Stimulated activated CD4-positive, alpha-beta T cell treated with anti-CD3 and anti-CD28 coated beads, Interleukin-2, amount 100 ng/mL, for 24 hours (primary cell): Measurements from ENCODE around the gene SESTD1.
"Not testable (repeated sequence)": the region's sequence is repeated elsewhere in the genome, so short reads cannot be mapped to it uniquely, and the experiment has no call there.

Experiments
- DNase-seq, 2 donors: peaks; one replicate each; pipeline ENCODE4 v3.0.0-alpha.2; 2020

SESTD1 gene

GRCh38 chr2:179266271-179266670 is 1.6 kb upstream of the SESTD1 start:
- no peak for DNase-seq

- DNase-seq = no peak
Measured at GRCh38 chr2:179265082-179265510, 464 bp upstream of the SESTD1 start.

GRCh38 chr2:179263446-179264367 is 925 bp downstream of the SESTD1 start:
- peak; percentile 22 to 42 for DNase-seq

GRCh38 chr2:179263015-179263414 is 1.6 kb downstream of the SESTD1 start:
- no peak for DNase-seq

GRCh38 chr2:179262077-179262660 is 2.5 kb downstream of the SESTD1 start:
- DNase-seq = no peak

- DNase-seq = no peak
Measured at GRCh38 chr2:179261151-179261825, 3.3 kb downstream of the SESTD1 start.

- DNase-seq = no peak
Measured at GRCh38 chr2:179260224-179260623, 4.4 kb downstream of the SESTD1 start.

- DNase-seq = no peak
Measured at GRCh38 chr2:179255129-179255528, 9.5 kb downstream of the SESTD1 start.

GRCh38 chr2:179253226-179253625 is 11.4 kb downstream of the SESTD1 start:
- DNase-seq = no peak

- DNase-seq = no peak
Measured at GRCh38 chr2:179252423-179252822, 12.2 kb downstream of the SESTD1 start.

- no peak for DNase-seq
Measured at GRCh38 chr2:179251870-179252269, 12.8 kb downstream of the SESTD1 start.

GRCh38 chr2:179250848-179251504 is 13.7 kb downstream of the SESTD1 start:
- DNase-seq = no peak

GRCh38 chr2:179250095-179250494 is 14.5 kb downstream of the SESTD1 start:
- DNase-seq = no peak

GRCh38 chr2:179248024-179248348 is 16.6 kb downstream of the SESTD1 start:
- DNase-seq = no peak

- no peak for DNase-seq
Measured at GRCh38 chr2:179247318-179248023, 17.2 kb downstream of the SESTD1 start.

GRCh38 chr2:179245843-179246242 is 18.8 kb downstream of the SESTD1 start:
- not testable (repeated sequence) for DNase-seq

- DNase-seq = no peak
Measured at GRCh38 chr2:179243046-179243445, 21.6 kb downstream of the SESTD1 start.

GRCh38 chr2:179240481-179241451 is 23.9 kb downstream of the SESTD1 start:
- DNase-seq = no peak

GRCh38 chr2:179239838-179240237 is 24.8 kb downstream of the SESTD1 start:
- no peak for DNase-seq

- DNase-seq = no peak
Measured at GRCh38 chr2:179239195-179239594, 25.4 kb downstream of the SESTD1 start.

- no peak for DNase-seq
Measured at GRCh38 chr2:179238027-179238426, 26.6 kb downstream of the SESTD1 start.
